GM12878 (cell line): ENCODE data around the gene TIMP3.

Experiments
- BCL11A ChIP-seq: IDR thresholded peaks from 2 replicates; pipeline ENCODE4 v1.6.1; 2011; ENCODE audit warnings: low read depth, low read length
- HDAC6 ChIP-seq: fragments of 200-600 bp; sonication (generic); IDR thresholded peaks from one replicate; pipeline ENCODE4 v1.8.0; 2017; ENCODE audit warnings: antibody characterized with exemption; ENCODE audit not compliant: unreplicated experiment
- USF1 ChIP-seq: IDR thresholded peaks from 2 replicates; pipeline ENCODE4 v1.6.1; 2011; ENCODE audit warnings: borderline replicate concordance, low read depth, mild to moderate bottlenecking, moderate library complexity, mixed read lengths, low read length; ENCODE audit not compliant: insufficient read depth; ENCODE audit errors: extremely low read length

- no peak for TF ChIP-seq BCL11A
- TF ChIP-seq USF1, result no peak
- TF ChIP-seq HDAC6, result no peak
Observed at GRCh38 chr22:32842486-32842885, 41.0 kb downstream of the TIMP3 start.
